IMR-90 (cell line): ENCODE results near the gene GABBR2.

Source experiments
- CEBPB ChIP-seq: IDR thresholded peaks from 2 replicates; pipeline ENCODE4 v1.6.1; 2012; ENCODE audit warnings: low read depth, low read length, improper control_type of control experiment
- CTCF ChIP-seq: conservative IDR thresholded peaks from 2 replicates; pipeline ENCODE4 v1.5.1; 2012; ENCODE audit warnings: mild to moderate bottlenecking, low read depth, low read length, improper control_type of control experiment
- POLR2A ChIP-seq: IDR thresholded peaks from 2 replicates; pipeline ENCODE4 v1.6.1; 2012; ENCODE audit warnings: mild to moderate bottlenecking, low read depth, low read length
- RAD21 ChIP-seq: IDR thresholded peaks from 2 replicates; pipeline ENCODE4 v1.6.1; 2012; ENCODE audit warnings: low read length, improper control_type of control experiment
- RCOR1 ChIP-seq: IDR thresholded peaks from 2 replicates; pipeline ENCODE4 v1.6.1; 2012; ENCODE audit warnings: mild to moderate bottlenecking, low read length, improper control_type of control experiment; ENCODE audit not compliant: insufficient replicate concordance
- TF ChIP-seq, protein P1 (sequence below): fragments of 150-350 bp; IDR thresholded peaks from 2 replicates; pipeline ENCODE4 v1.6.1; 2017; ENCODE audit warnings: mild to moderate bottlenecking, antibody characterized with exemption, low read length, low read depth

DNA sequence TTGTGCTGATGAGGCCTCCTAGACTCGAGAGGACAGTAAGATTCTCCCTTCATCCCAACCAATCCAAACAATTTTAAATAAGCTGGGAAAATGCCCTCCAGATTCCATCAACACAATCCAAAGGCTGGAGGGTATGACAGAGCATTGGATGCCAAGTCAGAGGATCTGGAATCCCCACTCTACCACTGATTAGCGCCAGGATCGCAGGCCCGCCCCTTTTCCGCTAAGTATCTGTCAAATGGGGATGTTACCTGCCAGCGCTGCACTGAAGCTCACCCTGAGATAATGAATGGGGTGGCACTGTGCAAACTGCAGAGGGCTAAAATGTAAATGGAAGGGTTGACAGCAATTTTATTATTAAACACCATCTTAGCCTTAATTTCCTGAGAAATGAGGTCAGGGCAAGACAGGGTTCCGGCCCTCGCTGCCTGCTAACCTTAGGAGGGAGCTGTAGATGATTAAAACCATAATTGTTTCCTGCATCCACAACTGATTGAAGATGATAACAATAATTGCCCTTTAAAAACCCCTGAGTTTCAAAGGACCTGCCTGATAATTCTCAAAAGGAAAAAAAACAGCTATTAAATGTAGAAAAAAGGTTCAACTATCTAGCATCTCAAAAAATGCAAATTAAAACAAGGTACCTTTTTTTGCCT, 31.6 kb upstream of the GABBR2 start:
- TF ChIP-seq CTCF (no peak), RCOR1 (no peak), POLR2A (no peak), CEBPB (no peak), RAD21 (no peak)
- TF ChIP-seq, protein P1, sequence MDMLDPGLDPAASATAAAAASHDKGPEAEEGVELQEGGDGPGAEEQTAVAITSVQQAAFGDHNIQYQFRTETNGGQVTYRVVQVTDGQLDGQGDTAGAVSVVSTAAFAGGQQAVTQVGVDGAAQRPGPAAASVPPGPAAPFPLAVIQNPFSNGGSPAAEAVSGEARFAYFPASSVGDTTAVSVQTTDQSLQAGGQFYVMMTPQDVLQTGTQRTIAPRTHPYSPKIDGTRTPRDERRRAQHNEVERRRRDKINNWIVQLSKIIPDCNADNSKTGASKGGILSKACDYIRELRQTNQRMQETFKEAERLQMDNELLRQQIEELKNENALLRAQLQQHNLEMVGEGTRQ, result no peak
